Loucy (cell line): ENCODE measurements around the gene USP7.

Source experiments
- CTCF ChIP-seq: fragments of 200-600 bp; sonication (generic); conservative IDR thresholded peaks from 2 replicates; pipeline ENCODE4 v1.5.1; 2014; ENCODE audit warnings: mild to moderate bottlenecking, antibody characterized with exemption, low read length
- EZH2phosphoT487 ChIP-seq: fragments of 200-600 bp; IDR thresholded peaks from 2 replicates; pipeline ENCODE4 v1.6.1; 2018; ENCODE audit warnings: antibody characterized with exemption, mild to moderate bottlenecking, moderate library complexity, borderline replicate concordance

- no peak for TF ChIP-seq CTCF
- TF ChIP-seq EZH2phosphoT487, result no peak
These were observed 43.7 kb downstream of the USP7 start for GRCh38 chr16:8919934-8920462.
